IPS-15b (cell line): ENCODE data around the gene MLIP.

ENCODE experiments used
- H3K27me3 ChIP-seq: one replicate; pipeline ENCODE4 v1.6.1; 2013; ENCODE audit warnings: low read length; ENCODE audit not compliant: control insufficient read depth, insufficient read depth
- H3K36me3 ChIP-seq: one replicate; pipeline ENCODE4 v1.6.1; 2013; ENCODE audit warnings: low read length; ENCODE audit not compliant: control insufficient read depth, insufficient read depth
- H3K4me1 ChIP-seq: one replicate; pipeline ENCODE4 v1.6.1; 2013; ENCODE audit warnings: mild to moderate bottlenecking, low read length; ENCODE audit not compliant: control insufficient read depth, insufficient read depth
- H3K4me3 ChIP-seq: one replicate; pipeline ENCODE4 v1.5.1; 2013; ENCODE audit warnings: low read depth, low read length
- H3K9ac ChIP-seq: one replicate; pipeline ENCODE4 v1.6.1; 2013; ENCODE audit warnings: low read depth, mild to moderate bottlenecking, low read length
- H3K9me3 ChIP-seq: one replicate; pipeline ENCODE4 v1.6.1; 2013; ENCODE audit warnings: mild to moderate bottlenecking, low read length; ENCODE audit not compliant: control insufficient read depth, insufficient read depth

The MLIP gene

GRCh38 chr6:54098450-54099044, 12.7 kb upstream of the MLIP start:
- no peaks in the 10 kb centered on the region for H3K27me3 ChIP-seq
- H3K4me3 ChIP-seq = no peak overlapping the region
- H3K9me3 ChIP-seq = no peaks in the 10 kb centered on the region
- no peaks in the 10 kb centered on the region for H3K4me1 ChIP-seq
- no peaks in the 10 kb centered on the region for H3K36me3 ChIP-seq
- H3K9ac ChIP-seq = no peak overlapping the region

GRCh38 chr6:54099225-54099624, 12.0 kb upstream of the MLIP start:
- no peak overlapping the region for H3K9ac ChIP-seq
- H3K9me3 ChIP-seq = no peaks in the 10 kb centered on the region
- no peaks in the 10 kb centered on the region for H3K27me3 ChIP-seq
- no peaks in the 10 kb centered on the region for H3K36me3 ChIP-seq
- H3K4me1 ChIP-seq = no peaks in the 10 kb centered on the region
- no peak overlapping the region for H3K4me3 ChIP-seq

DNA sequence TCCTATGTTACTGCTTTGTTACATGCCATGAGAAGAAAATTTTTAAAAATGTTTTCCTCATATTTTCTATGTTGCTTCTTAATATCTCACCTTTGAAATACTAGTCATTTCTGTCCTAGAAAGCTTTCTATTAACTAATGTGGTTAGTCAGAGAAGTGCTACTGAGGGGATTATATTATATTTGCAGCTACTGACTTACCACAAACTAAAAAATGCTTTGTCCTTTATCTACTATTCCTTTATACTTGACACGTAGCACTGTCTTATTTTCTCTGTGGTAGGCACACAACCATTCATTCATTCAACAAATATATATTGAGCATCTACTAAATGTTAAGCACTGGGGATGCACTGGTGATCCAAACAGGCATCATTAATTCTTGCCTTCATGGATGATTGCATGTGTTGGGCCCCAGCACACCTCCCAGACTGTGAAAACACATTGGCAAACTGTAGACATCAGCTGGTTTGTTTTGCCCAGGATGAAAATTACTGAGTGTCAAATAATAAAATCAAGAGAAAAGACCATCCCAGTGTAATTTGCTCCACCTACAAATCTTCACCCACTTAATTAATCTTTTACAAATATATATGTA, 10.7 kb upstream of the MLIP start:
- H3K4me3 ChIP-seq = no peak overlapping the region
- no peaks in the 10 kb centered on the region for H3K27me3 ChIP-seq
- H3K36me3 ChIP-seq = no peaks in the 10 kb centered on the region
- H3K9me3 ChIP-seq = no peaks in the 10 kb centered on the region
- H3K4me1 ChIP-seq = no peaks in the 10 kb centered on the region
- no peak overlapping the region for H3K9ac ChIP-seq

DNA sequence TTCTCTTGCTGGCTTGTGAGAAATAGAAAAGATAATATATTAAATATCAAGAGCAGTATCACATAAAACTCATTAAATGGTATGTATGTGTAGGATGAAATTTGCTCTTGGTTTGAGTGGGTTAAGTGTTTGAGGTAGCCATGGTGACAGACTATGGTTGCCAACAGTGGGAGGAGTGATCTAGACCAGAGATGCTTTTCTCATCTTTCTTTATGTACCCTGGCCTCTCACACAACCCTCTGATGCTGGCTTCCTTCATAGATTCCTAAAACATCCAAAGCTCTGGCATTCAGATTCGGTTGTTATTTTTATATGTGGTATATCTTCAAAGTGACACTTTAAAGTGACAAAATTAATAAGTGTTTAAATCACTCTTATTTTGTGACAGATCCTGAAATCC, 9.0 kb upstream of the MLIP start:
- Histone ChIP-seq H3K9me3 (no peaks in the 10 kb centered on the region), H3K27me3 (no peaks in the 10 kb centered on the region), H3K4me1 (no peaks in the 10 kb centered on the region), H3K4me3 (no peak overlapping the region), H3K9ac (no peak overlapping the region), H3K36me3 (no peaks in the 10 kb centered on the region)

DNA sequence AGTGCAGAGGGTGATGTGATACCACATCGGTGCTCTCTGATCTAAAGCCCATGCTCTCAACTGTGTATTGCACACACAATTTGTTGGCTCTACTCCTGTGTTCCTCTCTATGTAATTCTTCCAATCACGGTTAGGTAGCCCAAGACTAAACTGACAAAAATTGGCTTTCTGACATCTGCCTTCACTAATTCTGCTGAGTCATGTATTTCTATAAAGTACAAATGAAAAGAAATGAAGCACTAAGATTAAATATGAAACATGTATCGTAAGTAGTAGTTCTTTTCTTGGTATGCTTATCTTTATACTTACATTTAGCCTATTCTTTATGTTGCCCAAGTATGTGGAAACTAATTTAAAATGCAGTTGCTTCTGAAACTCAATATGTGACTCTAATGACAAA, 7.7 kb upstream of the MLIP start:
- Histone ChIP-seq H3K36me3 (no peaks in the 10 kb centered on the region), H3K27me3 (no peaks in the 10 kb centered on the region), H3K9ac (no peak overlapping the region), H3K4me1 (no peaks in the 10 kb centered on the region), H3K9me3 (no peaks in the 10 kb centered on the region), H3K4me3 (no peak overlapping the region)

DNA sequence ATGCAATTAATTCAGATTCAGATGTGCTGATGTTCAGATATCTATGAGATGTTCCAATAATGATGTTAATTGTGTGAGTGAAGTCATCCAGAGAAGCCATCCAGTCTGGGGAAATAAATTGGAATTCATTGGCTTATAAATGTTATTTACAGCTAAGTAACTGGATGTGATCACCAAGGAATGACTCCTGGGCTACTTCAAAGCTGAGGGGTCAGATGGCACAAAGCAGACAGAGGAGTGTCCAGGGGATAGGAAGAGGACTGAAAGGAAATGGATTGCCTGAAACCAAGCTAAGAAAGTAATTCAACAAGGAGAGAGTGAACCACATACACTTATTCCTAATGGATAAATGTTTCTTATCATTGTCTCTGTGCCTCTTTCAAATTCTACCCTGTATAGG, 4.5 kb upstream of the MLIP start:
- H3K36me3 ChIP-seq = no peaks in the 10 kb centered on the region
- no peaks in the 10 kb centered on the region for H3K27me3 ChIP-seq
- H3K4me1 ChIP-seq = peaks cover 4% of the 10 kb centered on the region
- no peak overlapping the region for H3K4me3 ChIP-seq
- H3K9ac ChIP-seq = no peak overlapping the region
- H3K9me3 ChIP-seq = no peaks in the 10 kb centered on the region

DNA sequence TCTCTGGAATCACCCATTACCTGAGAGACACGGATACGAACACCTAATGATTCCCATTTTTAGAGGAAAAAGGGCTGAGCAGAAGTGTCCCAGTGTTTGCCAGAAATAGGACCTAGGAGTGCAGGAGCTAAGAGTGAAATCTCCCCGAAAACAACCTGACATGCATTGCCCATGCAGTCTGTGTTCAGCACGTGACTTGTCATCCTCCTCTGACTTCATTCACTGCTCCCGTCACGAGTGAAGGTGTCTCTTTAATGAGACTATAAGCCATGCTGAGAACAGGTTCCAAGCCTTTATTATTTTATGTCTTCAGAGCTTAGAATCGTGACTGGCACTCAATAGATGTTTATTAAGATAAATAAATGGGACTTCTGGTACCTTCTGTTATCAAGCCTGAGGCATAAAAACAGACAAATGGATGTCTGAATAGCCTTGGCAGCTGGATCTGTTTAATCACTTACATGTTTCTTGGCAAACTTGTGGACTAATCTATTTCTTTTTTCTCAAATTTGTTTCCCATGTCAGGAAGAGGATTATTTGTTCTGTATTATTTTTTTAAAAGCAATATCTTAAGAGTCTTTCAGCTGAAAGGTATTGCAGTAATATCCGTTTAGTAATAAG, 3.7 kb upstream of the MLIP start:
- no peaks in the 10 kb centered on the region for H3K27me3 ChIP-seq
- no peak overlapping the region for H3K9ac ChIP-seq
- no peaks in the 10 kb centered on the region for H3K9me3 ChIP-seq
- H3K4me1 ChIP-seq = peaks cover 6% of the 10 kb centered on the region
- H3K36me3 ChIP-seq = no peaks in the 10 kb centered on the region
- H3K4me3 ChIP-seq = no peak overlapping the region

DNA sequence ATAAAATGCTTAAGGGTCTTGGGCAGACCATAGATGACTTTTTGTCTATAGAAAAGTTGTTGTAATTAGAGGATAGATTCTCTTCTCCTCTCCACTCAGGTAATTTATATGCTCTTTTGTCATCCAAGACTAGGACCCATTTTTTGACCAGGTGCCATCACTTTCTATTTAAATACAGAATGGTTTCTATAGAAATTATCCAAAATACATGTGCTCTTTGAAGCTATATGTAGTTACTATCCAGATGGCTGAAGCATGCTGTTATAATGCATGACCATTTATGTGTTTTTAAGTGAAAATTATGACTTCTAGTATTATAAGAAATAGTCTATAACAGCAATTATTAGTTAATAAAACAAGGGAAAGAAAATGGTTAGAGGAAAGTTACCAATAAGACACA, 3.0 kb upstream of the MLIP start:
- Histone ChIP-seq H3K4me1 (peaks cover 6% of the 10 kb centered on the region), H3K27me3 (no peaks in the 10 kb centered on the region), H3K9me3 (no peaks in the 10 kb centered on the region), H3K9ac (no peak overlapping the region), H3K4me3 (no peak overlapping the region), H3K36me3 (no peaks in the 10 kb centered on the region)

DNA sequence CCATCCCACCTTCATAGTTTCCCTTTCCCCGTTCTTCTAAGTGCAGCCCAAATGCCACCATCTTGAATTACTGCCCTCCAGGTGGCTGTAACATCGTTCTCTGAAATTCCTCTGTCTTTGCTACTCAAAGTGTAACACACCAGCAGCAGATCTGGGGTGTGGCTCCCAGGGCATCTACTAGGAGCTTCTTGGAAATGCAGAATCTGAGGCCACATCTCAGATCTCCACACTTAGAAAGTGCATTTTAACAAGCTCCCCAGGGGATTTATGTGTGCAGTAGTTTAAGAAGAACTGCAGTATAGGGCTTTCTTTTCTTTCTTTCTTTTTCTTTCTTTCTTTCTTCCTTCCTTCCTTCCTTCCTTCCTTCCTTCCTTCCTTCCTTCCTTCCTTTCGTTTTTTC, 1.7 kb upstream of the MLIP start:
- no peak overlapping the region for H3K4me3 ChIP-seq
- H3K27me3 ChIP-seq = no peaks in the 10 kb centered on the region
- H3K4me1 ChIP-seq = peaks cover 6% of the 10 kb centered on the region
- H3K9ac ChIP-seq = no peak overlapping the region
- H3K36me3 ChIP-seq = no peaks in the 10 kb centered on the region
- H3K9me3 ChIP-seq = no peaks in the 10 kb centered on the region

- Histone ChIP-seq H3K4me1 (peaks cover 6% of the 10 kb centered on the region), H3K4me3 (no peak overlapping the region), H3K9me3 (no peaks in the 10 kb centered on the region)
Observed at GRCh38 chr6:54112151-54112650, 958 bp downstream of the MLIP start.

DNA sequence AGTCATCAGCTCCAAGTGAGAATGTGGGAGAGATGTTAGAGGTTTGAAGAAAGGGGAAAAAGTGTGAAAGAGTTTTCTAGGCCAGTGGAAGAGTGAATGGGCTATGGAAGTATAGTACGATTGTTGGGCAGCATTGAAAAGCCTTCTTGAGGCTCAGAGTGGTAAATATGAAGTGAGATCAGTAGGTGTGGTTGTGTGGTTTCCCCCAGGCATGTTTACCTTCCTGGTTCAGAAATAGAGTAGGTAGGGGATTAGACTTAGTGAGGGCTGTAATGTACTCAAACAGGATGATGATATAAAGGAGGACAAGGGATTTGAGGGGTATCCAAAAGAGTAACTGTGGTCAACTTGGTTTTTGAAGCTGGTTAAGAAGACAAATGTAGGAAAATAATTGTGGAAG, 3.7 kb downstream of the MLIP start:
- no peaks in the 10 kb centered on the region for H3K9me3 ChIP-seq
- peaks cover 6% of the 10 kb centered on the region for H3K4me1 ChIP-seq
- H3K36me3 ChIP-seq = no peaks in the 10 kb centered on the region
- H3K9ac ChIP-seq = no peak overlapping the region
- H3K4me3 ChIP-seq = no peak overlapping the region
- H3K27me3 ChIP-seq = no peaks in the 10 kb centered on the region

More at GRCh38 chr6:54112151-54112650, 958 bp downstream of the MLIP start:
- Histone ChIP-seq H3K9ac (no peak overlapping the region), H3K27me3 (no peaks in the 10 kb centered on the region), H3K36me3 (no peaks in the 10 kb centered on the region)

DNA sequence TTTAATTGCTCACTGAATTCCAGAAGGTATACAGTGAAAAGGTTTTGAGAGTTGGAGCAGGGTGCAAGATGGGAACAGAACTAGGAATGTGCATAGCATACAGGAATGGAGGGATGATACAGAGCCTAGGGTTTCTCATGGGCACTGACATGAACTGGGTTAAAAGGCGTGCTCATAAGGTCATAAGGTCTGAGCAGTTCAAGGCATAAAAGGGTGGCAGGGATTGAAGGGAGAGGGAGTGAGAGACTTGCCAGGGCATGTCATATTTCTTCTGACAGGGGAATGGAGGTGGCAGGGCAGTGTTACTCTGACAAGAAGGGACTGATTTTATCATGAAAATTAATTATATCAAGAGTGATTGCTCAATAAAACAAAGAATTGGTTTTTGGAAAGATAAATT, 4.7 kb downstream of the MLIP start:
- H3K4me1 ChIP-seq = peaks cover 6% of the 10 kb centered on the region
- no peak overlapping the region for H3K4me3 ChIP-seq
- H3K27me3 ChIP-seq = no peaks in the 10 kb centered on the region
- no peaks in the 10 kb centered on the region for H3K36me3 ChIP-seq
- no peaks in the 10 kb centered on the region for H3K9me3 ChIP-seq
- no peak overlapping the region for H3K9ac ChIP-seq
